ENCODE data around the gene HIVEP3. TPM values are rescaled to one million over a fixed set of nuclear protein-coding genes. Genes with fewer than 3 reads are reported as not detected.
"Not testable (repeated sequence)": the region's sequence is repeated elsewhere in the genome, so short reads cannot be mapped to it uniquely, and the experiment has no call there.

The HIVEP3 gene
- total RNA-seq, 5 donors from 2014 or later (not counting 1 experiment from before 2014, with no cell fraction given): 7.0 to 15.3 (median 8.8) TPM

DNA sequence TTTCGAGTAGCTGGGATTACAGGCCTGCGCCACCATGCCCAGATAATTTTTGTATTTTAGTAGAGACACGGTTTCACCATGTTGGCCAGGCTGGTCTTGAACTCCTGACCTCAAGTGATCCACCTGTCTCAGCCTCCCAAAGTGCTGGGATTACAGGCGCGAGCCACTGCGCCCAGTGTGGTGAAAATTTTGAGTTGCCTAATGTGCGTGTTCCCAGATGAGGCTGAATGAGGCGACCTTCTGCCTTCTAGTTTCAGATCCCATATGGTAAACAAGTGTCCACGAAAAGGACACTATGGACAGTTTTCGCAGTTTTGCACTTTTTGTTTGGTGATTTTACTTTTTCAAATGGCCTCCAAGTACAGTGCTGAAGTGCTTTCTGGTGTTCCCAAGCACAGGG is 226.8 kb downstream of the HIVEP3 start:
- CTCF ChIA-PET; H3K27me3 ChIP-seq (replicated peaks in 1 of 2; ENCODE audit: control insufficient read depth in 2 of 2, extremely low read depth in 1 of 2, insufficient read depth in 2 of 2, low read length in 1 of 2); H3K4me3 ChIP-seq (ENCODE audit: control insufficient read depth in 1 of 2, extremely low read depth in 1 of 2, low read length in 1 of 2); H3K27ac Mint-ChIP-seq; DNase-seq; H3K4me3 Mint-ChIP-seq; ATAC-seq (replicated peaks in 1 of 4); H3K27me3 Mint-ChIP-seq; H3K9me3 ChIP-seq; POLR2A ChIA-PET; H3K36me3 Mint-ChIP-seq; H3K36me3 ChIP-seq (ENCODE audit: control insufficient read depth in 2 of 2, extremely low read depth in 1 of 2, insufficient read depth in 1 of 2, low read length in 1 of 2); H3K27ac ChIP-seq (ENCODE audit: low read length); H3K9me3 Mint-ChIP-seq: not testable (repeated sequence)
- WGBS (ENCODE audit: insufficient coverage): 97% methylated on average over 7 of the region's 10 CpGs
- peaks cover 9 to 11% (median 11%) of the 10 kb centered on the region in 3 donors for H3K4me1 Mint-ChIP-seq
- peaks cover 0 to 22% of the 10 kb centered on the region in 2 experiments for H3K4me1 ChIP-seq (ENCODE audit: control insufficient read depth in 1 of 2, extremely low read depth in 1 of 2, insufficient read depth in 2 of 2, low read length in 2 of 2)

- no peak overlapping the region for H3K27ac Mint-ChIP-seq
- CTCF ChIA-PET: no interaction called here
- no peaks in the 10 kb centered on the region for H3K9me3 Mint-ChIP-seq
- H3K4me3 ChIP-seq (ENCODE audit: control insufficient read depth in 1 of 2, extremely low read depth in 1 of 2, low read length in 1 of 2): no peak overlapping the region
- peaks cover 4% of the 10 kb centered on the region for H3K36me3 Mint-ChIP-seq
- peaks cover 11 to 16% (median 14%) of the 10 kb centered on the region in 3 donors for H3K4me1 Mint-ChIP-seq
- H3K36me3 ChIP-seq (ENCODE audit: control insufficient read depth in 2 of 2, extremely low read depth in 1 of 2, insufficient read depth in 1 of 2, low read length in 1 of 2): no peaks in the 10 kb centered on the region
- DNase-seq (no peak), ATAC-seq (replicated peaks in 1 of 4) (no peak)
- no peaks in the 10 kb centered on the region for H3K27me3 ChIP-seq (replicated peaks in 1 of 2; ENCODE audit: control insufficient read depth in 2 of 2, extremely low read depth in 1 of 2, insufficient read depth in 2 of 2, low read length in 1 of 2)
- H3K27ac ChIP-seq (ENCODE audit: low read length): no peak overlapping the region
- no peak overlapping the region for H3K4me3 Mint-ChIP-seq
- peaks cover 0 to 22% of the 10 kb centered on the region in 2 experiments for H3K4me1 ChIP-seq (ENCODE audit: control insufficient read depth in 1 of 2, extremely low read depth in 1 of 2, insufficient read depth in 2 of 2, low read length in 2 of 2)
- no CpG with 5 or more reads among the region's 2 CpGs for WGBS (ENCODE audit: insufficient coverage)
- H3K27me3 Mint-ChIP-seq: no peaks in the 10 kb centered on the region
- H3K9me3 ChIP-seq: no peaks in the 10 kb centered on the region
- POLR2A ChIA-PET: no interaction called here
Measured at GRCh38 chr1:41691424-41691823, 227.3 kb downstream of the HIVEP3 start.

- POLR2A ChIA-PET: no interaction called here
- no peak overlapping the region for H3K27ac ChIP-seq (ENCODE audit: low read length)
- Mint-ChIP-seq H3K4me1 (peaks cover 16 to 23% (median 23%) of the 10 kb centered on the region in 3 donors), H3K36me3 (peaks cover 4% of the 10 kb centered on the region), H3K4me3 (no peak overlapping the region), H3K27me3 (no peaks in the 10 kb centered on the region), H3K27ac (peak overlapping the region in 1 of 2 donors; percentile 28), H3K9me3 (no peaks in the 10 kb centered on the region)
- no peaks in the 10 kb centered on the region for H3K27me3 ChIP-seq (replicated peaks in 1 of 2; ENCODE audit: control insufficient read depth in 2 of 2, extremely low read depth in 1 of 2, insufficient read depth in 2 of 2, low read length in 1 of 2)
- DNase-seq (no peak), ATAC-seq (replicated peaks in 1 of 4) (no peak)
- H3K4me3 ChIP-seq (ENCODE audit: control insufficient read depth in 1 of 2, extremely low read depth in 1 of 2, low read length in 1 of 2): no peak overlapping the region
- H3K4me1 ChIP-seq (ENCODE audit: control insufficient read depth in 1 of 2, extremely low read depth in 1 of 2, insufficient read depth in 2 of 2, low read length in 2 of 2): peaks cover 0 to 23% of the 10 kb centered on the region in 2 experiments
- H3K9me3 ChIP-seq: no peaks in the 10 kb centered on the region
- WGBS (ENCODE audit: insufficient coverage): 93% methylated on average over 3 of the region's 8 CpGs
- CTCF ChIA-PET: no interaction called here
- no peaks in the 10 kb centered on the region for H3K36me3 ChIP-seq (ENCODE audit: control insufficient read depth in 2 of 2, extremely low read depth in 1 of 2, insufficient read depth in 1 of 2, low read length in 1 of 2)
Measured at GRCh38 chr1:41690331-41690730, 228.4 kb downstream of the HIVEP3 start.

GRCh38 chr1:41689558-41689981 is 229.2 kb downstream of the HIVEP3 start:
- H3K4me1 ChIP-seq (ENCODE audit: control insufficient read depth in 1 of 2, extremely low read depth in 1 of 2, insufficient read depth in 2 of 2, low read length in 2 of 2): peaks cover 0 to 29% of the 10 kb centered on the region in 2 experiments
- H3K36me3 ChIP-seq (ENCODE audit: control insufficient read depth in 2 of 2, extremely low read depth in 1 of 2, insufficient read depth in 1 of 2, low read length in 1 of 2): no peaks in the 10 kb centered on the region
- Mint-ChIP-seq H3K36me3 (peaks cover 4% of the 10 kb centered on the region), H3K4me3 (no peak overlapping the region), H3K9me3 (no peaks in the 10 kb centered on the region), H3K27ac (no peak overlapping the region), H3K4me1 (peaks cover 23 to 31% (median 30%) of the 10 kb centered on the region in 3 donors), H3K27me3 (no peaks in the 10 kb centered on the region)
- WGBS (ENCODE audit: insufficient coverage): 58% methylated on average over 5 of the region's 7 CpGs
- no peak overlapping the region for H3K27ac ChIP-seq (ENCODE audit: low read length)
- DNase-seq (no peak), ATAC-seq (replicated peaks in 1 of 4) (no peak)
- ChIA-PET POLR2A (no interaction called here), CTCF (no interaction called here)
- no peaks in the 10 kb centered on the region for H3K9me3 ChIP-seq
- no peak overlapping the region for H3K4me3 ChIP-seq (ENCODE audit: control insufficient read depth in 1 of 2, extremely low read depth in 1 of 2, low read length in 1 of 2)
- H3K27me3 ChIP-seq (replicated peaks in 1 of 2; ENCODE audit: control insufficient read depth in 2 of 2, extremely low read depth in 1 of 2, insufficient read depth in 2 of 2, low read length in 1 of 2): no peaks in the 10 kb centered on the region

- no peak overlapping the region for H3K27ac Mint-ChIP-seq
- POLR2A ChIA-PET: interaction anchor here in 1 of 2 donors (0.7 kb wide), 1 partner anchor 21 kb away, joined by 5 read pairs; no protein-coding TSS in a partner anchor
- H3K27me3 ChIP-seq (replicated peaks in 1 of 2; ENCODE audit: control insufficient read depth in 2 of 2, extremely low read depth in 1 of 2, insufficient read depth in 2 of 2, low read length in 1 of 2): no peaks in the 10 kb centered on the region
- H3K36me3 ChIP-seq (ENCODE audit: control insufficient read depth in 2 of 2, extremely low read depth in 1 of 2, insufficient read depth in 1 of 2, low read length in 1 of 2): no peaks in the 10 kb centered on the region
- H3K9me3 Mint-ChIP-seq: no peaks in the 10 kb centered on the region
- H3K4me1 Mint-ChIP-seq: peaks cover 28 to 35% (median 35%) of the 10 kb centered on the region in 3 donors
- DNase-seq: no peak
- H3K4me3 Mint-ChIP-seq: no peak overlapping the region
- no peak for ATAC-seq (replicated peaks in 1 of 4)
- peaks cover 2 to 33% of the 10 kb centered on the region in 2 experiments for H3K4me1 ChIP-seq (ENCODE audit: control insufficient read depth in 1 of 2, extremely low read depth in 1 of 2, insufficient read depth in 2 of 2, low read length in 2 of 2)
- 91% methylated on average over 6 of the region's 10 CpGs for WGBS (ENCODE audit: insufficient coverage)
- H3K9me3 ChIP-seq: no peaks in the 10 kb centered on the region
- H3K27me3 Mint-ChIP-seq: no peaks in the 10 kb centered on the region
- H3K27ac ChIP-seq (ENCODE audit: low read length): no peak overlapping the region
- H3K36me3 Mint-ChIP-seq: peaks cover 4% of the 10 kb centered on the region
- CTCF ChIA-PET: no interaction called here
- no peak overlapping the region for H3K4me3 ChIP-seq (ENCODE audit: control insufficient read depth in 1 of 2, extremely low read depth in 1 of 2, low read length in 1 of 2)
Measured at GRCh38 chr1:41689139-41689538, 229.6 kb downstream of the HIVEP3 start.

DNA sequence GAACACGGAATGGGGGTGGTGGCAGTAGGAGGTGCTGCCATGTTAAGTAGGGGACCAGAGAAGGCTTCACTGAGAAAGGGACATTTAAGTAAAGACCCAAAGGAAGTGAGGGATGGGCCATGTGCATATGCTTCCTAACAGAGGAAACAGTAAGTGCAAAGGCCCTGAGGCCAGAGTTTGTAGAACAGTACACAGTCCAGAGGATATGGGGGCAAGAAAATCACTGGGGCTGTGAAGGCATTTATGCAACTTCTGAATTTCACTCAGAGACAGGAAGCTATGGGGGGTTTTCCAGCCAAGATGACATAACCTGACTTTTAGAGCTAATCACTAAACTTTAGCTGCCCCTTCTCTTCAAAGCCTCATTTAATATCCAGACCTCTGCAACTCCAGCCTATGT is 231.7 kb downstream of the HIVEP3 start:
- no peak overlapping the region for H3K4me3 Mint-ChIP-seq
- H3K4me1 ChIP-seq (ENCODE audit: control insufficient read depth in 1 of 2, extremely low read depth in 1 of 2, insufficient read depth in 2 of 2, low read length in 2 of 2): peaks cover 16 to 54% of the 10 kb centered on the region in 2 experiments
- H3K27me3 ChIP-seq (replicated peaks in 1 of 2; ENCODE audit: control insufficient read depth in 2 of 2, extremely low read depth in 1 of 2, insufficient read depth in 2 of 2, low read length in 1 of 2): no peaks in the 10 kb centered on the region
- 100% methylated on average over 1 of the region's 1 CpG for WGBS (ENCODE audit: insufficient coverage)
- H3K36me3 Mint-ChIP-seq: peaks cover 4% of the 10 kb centered on the region
- ChIA-PET CTCF (no interaction called here), POLR2A (no interaction called here)
- H3K9me3 Mint-ChIP-seq: no peaks in the 10 kb centered on the region
- ATAC-seq (replicated peaks in 1 of 4) (no peak), DNase-seq (no peak)
- no peaks in the 10 kb centered on the region for H3K27me3 Mint-ChIP-seq
- peaks cover 48 to 56% (median 55%) of the 10 kb centered on the region in 3 donors for H3K4me1 Mint-ChIP-seq
- H3K36me3 ChIP-seq (ENCODE audit: control insufficient read depth in 2 of 2, extremely low read depth in 1 of 2, insufficient read depth in 1 of 2, low read length in 1 of 2): no peaks in the 10 kb centered on the region
- no peak overlapping the region for H3K27ac Mint-ChIP-seq
- H3K9me3 ChIP-seq: no peaks in the 10 kb centered on the region
- H3K4me3 ChIP-seq (ENCODE audit: control insufficient read depth in 1 of 2, extremely low read depth in 1 of 2, low read length in 1 of 2): no peak overlapping the region
- H3K27ac ChIP-seq (ENCODE audit: low read length): no peak overlapping the region

Data from T-cell (primary cell).